HFFc6 (cell line): ENCODE data around the gene AOC3. TPM values are rescaled to one million over a fixed set of nuclear protein-coding genes. Genes with fewer than 3 reads are reported as not detected.
"Not testable (repeated sequence)": the region's sequence is repeated elsewhere in the genome, so short reads cannot be mapped to it uniquely, and the experiment has no call there.

ENCODE experiments used
- DNase-seq: peaks from one replicate; pipeline ENCODE4 v3.0.0-alpha.2; 2018
- H3K27ac Mint-ChIP-seq: 2 replicates; pipeline ENCODE4 v1.8.0; 2020; ENCODE audit warnings: mild to moderate bottlenecking, mixed read lengths
- H3K27me3 Mint-ChIP-seq: 2 replicates; pipeline ENCODE4 v1.8.0; 2021; ENCODE audit warnings: mild to moderate bottlenecking, moderate library complexity, mixed read lengths; ENCODE audit not compliant: insufficient read depth
- H3K36me3 Mint-ChIP-seq: 2 replicates; pipeline ENCODE4 v1.8.0; 2021; ENCODE audit warnings: low read depth, mixed read lengths
- H3K4me1 Mint-ChIP-seq: 2 replicates; pipeline ENCODE4 v1.8.0; 2020; ENCODE audit warnings: low read depth, mixed read lengths
- H3K4me3 Mint-ChIP-seq: 2 replicates; pipeline ENCODE4 v1.8.0; 2020; ENCODE audit warnings: mild to moderate bottlenecking, moderate library complexity, mixed read lengths
- H3K9me3 Mint-ChIP-seq: 2 replicates; pipeline ENCODE4 v1.8.0; 2020; ENCODE audit warnings: mild to moderate bottlenecking, mixed read lengths
- total RNA-seq, 6 experiments: library from RNA; stranded (reverse); fragmentation: NEBNext Ultra II Directional; extraction: Animal tissue kit (Norgen Biotek cat#: 25700); gene quantifications; 2 replicates in 1 of 6; 3 replicates in 5 of 6; pipeline ENCODE4 v1.2.3, GENCODE V29; 2021
- TF ChIP-seq, protein P1 (sequence below): fragments of 200-600 bp; sonication (generic); IDR thresholded peaks from 2 replicates; pipeline ENCODE4 v1.5.0; 2021; ENCODE audit warnings: antibody characterized with exemption, mild to moderate bottlenecking

The AOC3 gene
- total RNA-seq, 6 experiments from 2014 or later = 0.05 to 0.14 (median 0.06) TPM; not detected in 2

DNA sequence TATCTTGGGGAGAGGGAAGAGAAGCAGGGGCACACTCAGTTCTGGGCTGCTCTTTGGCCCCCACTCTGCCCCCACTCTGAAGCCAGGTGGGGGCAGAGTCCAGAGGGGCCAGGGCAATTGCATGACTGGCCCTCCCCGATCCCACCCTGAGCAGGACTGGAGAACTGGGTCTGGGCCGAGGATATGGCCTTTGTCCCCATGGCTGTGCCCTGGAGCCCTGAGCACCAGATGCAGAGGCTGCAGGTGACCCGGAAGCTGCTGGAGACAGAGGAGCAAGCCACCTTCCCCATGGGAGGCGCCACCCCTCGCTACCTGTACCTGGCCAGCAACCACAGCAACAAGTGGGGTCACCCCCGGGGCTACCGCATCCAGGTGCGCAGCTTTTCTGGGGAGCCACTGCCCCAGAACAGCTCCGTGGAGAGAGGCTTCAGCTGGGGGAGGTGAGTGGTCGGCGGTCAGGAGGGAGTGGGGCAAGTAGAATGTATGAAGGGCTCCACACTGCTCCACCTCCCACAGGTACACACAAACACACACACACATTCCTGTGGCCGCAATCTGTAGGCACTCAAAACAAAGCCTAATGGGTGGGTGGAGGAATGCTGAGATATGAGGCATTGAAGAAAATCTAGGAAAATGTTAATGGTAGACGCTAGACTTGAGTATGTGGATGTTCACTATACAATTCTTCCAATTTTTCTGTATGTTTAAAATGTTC, 21.4 kb downstream of the AOC3 start:
- Mint-ChIP-seq H3K36me3 (peaks cover 6% of the 10 kb centered on the region), H3K27me3 (peaks cover 44% of the 10 kb centered on the region), H3K4me3 (no peak overlapping the region), H3K27ac (no peak overlapping the region), H3K4me1 (no peaks in the 10 kb centered on the region), H3K9me3 (peaks cover 21% of the 10 kb centered on the region)
- TF ChIP-seq, protein P1, sequence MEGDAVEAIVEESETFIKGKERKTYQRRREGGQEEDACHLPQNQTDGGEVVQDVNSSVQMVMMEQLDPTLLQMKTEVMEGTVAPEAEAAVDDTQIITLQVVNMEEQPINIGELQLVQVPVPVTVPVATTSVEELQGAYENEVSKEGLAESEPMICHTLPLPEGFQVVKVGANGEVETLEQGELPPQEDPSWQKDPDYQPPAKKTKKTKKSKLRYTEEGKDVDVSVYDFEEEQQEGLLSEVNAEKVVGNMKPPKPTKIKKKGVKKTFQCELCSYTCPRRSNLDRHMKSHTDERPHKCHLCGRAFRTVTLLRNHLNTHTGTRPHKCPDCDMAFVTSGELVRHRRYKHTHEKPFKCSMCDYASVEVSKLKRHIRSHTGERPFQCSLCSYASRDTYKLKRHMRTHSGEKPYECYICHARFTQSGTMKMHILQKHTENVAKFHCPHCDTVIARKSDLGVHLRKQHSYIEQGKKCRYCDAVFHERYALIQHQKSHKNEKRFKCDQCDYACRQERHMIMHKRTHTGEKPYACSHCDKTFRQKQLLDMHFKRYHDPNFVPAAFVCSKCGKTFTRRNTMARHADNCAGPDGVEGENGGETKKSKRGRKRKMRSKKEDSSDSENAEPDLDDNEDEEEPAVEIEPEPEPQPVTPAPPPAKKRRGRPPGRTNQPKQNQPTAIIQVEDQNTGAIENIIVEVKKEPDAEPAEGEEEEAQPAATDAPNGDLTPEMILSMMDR = no peak
- no peak for DNase-seq

DNA sequence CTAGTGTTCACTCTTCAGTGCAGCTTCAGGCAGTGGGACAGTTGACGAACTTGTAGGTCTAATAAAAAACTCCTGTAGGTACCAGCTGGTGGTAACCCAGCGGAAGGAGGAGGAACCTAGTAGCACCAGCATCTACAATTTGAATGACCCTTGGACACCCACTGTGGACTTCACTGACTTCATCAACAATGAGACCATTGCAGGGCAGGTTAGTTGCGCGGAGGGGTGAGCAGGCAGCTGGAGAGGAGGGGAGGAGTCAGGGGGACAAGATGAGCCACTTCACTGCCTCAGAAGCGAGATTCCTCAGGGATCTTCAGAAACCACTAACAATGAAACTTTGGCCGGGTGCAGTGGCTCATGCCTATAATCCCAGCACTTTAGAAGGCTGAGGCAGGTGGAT, 22.3 kb downstream of the AOC3 start:
- no peak for DNase-seq
- H3K4me1 Mint-ChIP-seq = no peaks in the 10 kb centered on the region
- H3K36me3 Mint-ChIP-seq = peaks cover 6% of the 10 kb centered on the region
- H3K9me3 Mint-ChIP-seq = peaks cover 21% of the 10 kb centered on the region
- TF ChIP-seq, protein P1 = no peak
- H3K27me3 Mint-ChIP-seq = peaks cover 50% of the 10 kb centered on the region
- H3K27ac Mint-ChIP-seq = no peak overlapping the region
- no peak overlapping the region for H3K4me3 Mint-ChIP-seq

DNA sequence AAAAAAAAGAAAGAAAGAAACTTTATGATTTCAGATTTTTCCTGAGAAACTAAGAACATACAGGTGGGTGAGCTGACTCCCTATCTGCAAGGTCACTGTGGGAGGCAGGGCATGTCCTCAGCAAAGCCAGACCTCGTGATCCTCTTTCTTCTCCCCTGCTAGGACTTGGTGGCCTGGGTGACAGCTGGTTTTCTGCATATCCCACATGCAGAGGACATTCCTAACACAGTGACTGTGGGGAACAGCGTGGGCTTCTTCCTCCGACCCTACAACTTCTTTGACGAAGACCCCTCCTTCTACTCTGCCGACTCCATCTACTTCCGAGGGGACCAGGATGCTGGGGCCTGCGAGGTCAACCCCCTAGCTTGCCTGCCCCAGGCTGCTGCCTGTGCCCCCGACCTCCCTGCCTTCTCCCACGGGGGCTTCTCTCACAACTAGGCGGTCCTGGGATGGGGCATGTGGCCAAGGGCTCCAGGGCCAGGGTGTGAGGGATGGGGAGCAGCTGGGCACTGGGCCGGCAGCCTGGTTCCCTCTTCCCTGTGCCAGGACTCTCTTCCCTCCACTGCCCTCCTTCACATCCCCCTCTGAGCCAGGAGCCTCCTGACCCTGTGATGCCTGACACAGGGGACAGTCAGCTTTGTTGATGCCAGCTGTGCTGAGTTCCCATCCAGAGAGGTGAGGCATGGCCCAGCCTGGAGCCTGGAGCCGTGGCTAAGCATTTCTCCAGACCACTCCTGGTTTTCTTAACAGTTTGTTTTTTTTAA, 23.1 kb downstream of the AOC3 start:
- not testable (repeated sequence) for H3K4me1 Mint-ChIP-seq, DNase-seq, H3K4me3 Mint-ChIP-seq, H3K36me3 Mint-ChIP-seq, H3K27ac Mint-ChIP-seq
- Mint-ChIP-seq H3K27me3 (peaks cover 55% of the 10 kb centered on the region), H3K9me3 (peaks cover 21% of the 10 kb centered on the region)

DNA sequence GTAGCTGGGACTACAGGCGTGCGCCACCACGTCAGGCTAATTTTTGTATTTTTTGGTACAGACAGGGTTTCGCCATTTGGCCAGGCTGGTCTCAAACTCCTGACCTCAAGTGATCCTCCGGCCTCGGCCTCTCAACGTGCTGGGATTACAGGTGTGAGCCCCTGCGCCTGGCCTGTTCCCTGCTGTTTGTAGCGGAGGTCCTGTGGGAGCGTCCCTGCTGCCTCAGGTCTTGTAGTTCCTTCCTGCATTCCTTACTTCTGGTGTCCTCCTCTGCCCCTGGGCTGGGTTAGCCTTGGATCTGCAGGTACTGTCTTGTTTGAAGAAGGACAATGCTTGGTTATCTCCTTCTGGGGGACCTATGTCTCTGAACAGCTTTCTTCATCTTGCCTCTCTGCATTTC, 26.0 kb downstream of the AOC3 start:
- H3K9me3 Mint-ChIP-seq = no peaks in the 10 kb centered on the region
- peaks cover 46% of the 10 kb centered on the region for H3K27me3 Mint-ChIP-seq
- H3K4me1 Mint-ChIP-seq = peaks cover 7% of the 10 kb centered on the region; the same call in 1 of the 2 replicates
- DNase-seq = no peak
- H3K27ac Mint-ChIP-seq = no peak overlapping the region
- no peaks in the 10 kb centered on the region for H3K36me3 Mint-ChIP-seq
- TF ChIP-seq, protein P1 = no peak
- H3K4me3 Mint-ChIP-seq = no peak overlapping the region

DNA sequence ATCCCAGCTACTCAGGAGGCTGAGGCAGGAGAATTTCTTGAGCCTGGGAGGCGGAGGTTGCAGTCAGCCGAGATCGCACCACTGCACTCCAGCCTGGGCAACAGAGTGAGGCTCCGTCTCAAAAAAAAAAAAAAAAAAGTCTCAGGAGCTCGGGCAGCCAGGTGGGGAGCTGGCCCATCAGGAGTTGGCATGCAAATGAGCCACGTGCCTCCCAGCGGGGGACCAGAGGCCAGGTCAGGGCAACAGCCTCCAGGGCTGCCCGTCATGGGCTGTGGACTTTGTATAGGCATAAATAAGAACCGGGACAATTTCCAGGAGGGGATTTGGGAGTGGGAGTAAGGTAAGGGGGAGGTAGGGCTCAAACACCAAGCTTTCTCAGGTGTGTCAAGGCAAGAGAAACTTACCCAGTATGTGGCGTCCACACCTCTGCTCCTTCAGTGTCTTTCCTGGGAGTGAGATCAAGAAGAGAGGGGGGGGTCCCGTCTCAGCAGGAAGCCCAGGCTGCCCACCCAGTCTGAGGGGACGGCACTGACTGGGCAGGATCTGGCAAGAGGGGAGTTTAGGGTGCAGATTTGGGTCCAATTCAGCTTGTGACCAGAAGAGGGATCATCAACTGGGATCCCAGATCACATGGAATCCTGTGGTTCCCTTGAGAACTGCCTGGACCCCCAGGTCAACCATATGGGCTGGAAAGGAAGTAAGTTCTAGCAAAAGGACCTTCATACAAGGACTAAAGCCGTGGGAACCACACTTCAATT, 27.3 kb downstream of the AOC3 start:
- Mint-ChIP-seq H3K27me3 (peaks cover 42% of the 10 kb centered on the region), H3K4me1 (peaks cover 7% of the 10 kb centered on the region; the same call in 1 of the 2 replicates), H3K4me3 (no peak overlapping the region), H3K9me3 (no peaks in the 10 kb centered on the region), H3K27ac (no peak overlapping the region), H3K36me3 (no peaks in the 10 kb centered on the region)
- TF ChIP-seq, protein P1 = peak; percentile 34
- DNase-seq = no peak
